ENCODE data around the gene USP46. TPM values are rescaled to one million over a fixed set of nuclear protein-coding genes. Genes with fewer than 3 reads are reported as not detected.

The USP46 gene
- total and polyA plus RNA-seq, 2 of the 8 experiments (the other 6 are each of a cell fraction or from before 2014, with no cell fraction given), result 10.6 to 62.4 TPM

GRCh38 chr4:52586069-52586468 lies 73.0 kb downstream of the USP46 start:
- no peak overlapping the region for H3K23ac ChIP-seq (ENCODE audit: insufficient read length)
- no peaks in the 10 kb centered on the region for H3K79me2 ChIP-seq (ENCODE audit: control insufficient read depth in 1 of 2, insufficient read depth in 2 of 2, low read length in 2 of 2)
- H3K18ac ChIP-seq (ENCODE audit: extremely low read depth, low read length), result no peak overlapping the region
- no peak overlapping the region for H3K4me2 ChIP-seq (ENCODE audit: insufficient read depth in 1 of 2, low read depth in 2 of 2, low read length in 2 of 2)
- no peak overlapping the region for H2AK5ac ChIP-seq (ENCODE audit: low read depth, low read length)
- H2BK20ac ChIP-seq (ENCODE audit: low read length), result no peak overlapping the region
- peak; percentile 69 for FAIRE-seq
- ChIA-PET POLR2A (ENCODE audit: partially characterized antibody) (no interaction called here), CTCF (ENCODE audit: partially characterized antibody) (interaction anchor here (0.8 to 6.6 kb wide), 6 partner anchors 12 to 397 kb away, joined by 3 to 54 read pairs (median 4); no protein-coding TSS in a partner anchor)
- no peaks in the 10 kb centered on the region for H3K4me1 ChIP-seq (replicated peaks in 1 of 4; ENCODE audit: control insufficient read depth in 3 of 4, insufficient read depth in 4 of 4, low read length in 3 of 4)
- no peaks in the 10 kb centered on the region for H3K36me3 ChIP-seq (ENCODE audit: control insufficient read depth in 2 of 4, insufficient read depth in 4 of 4, low read length in 3 of 4)
- H2BK15ac ChIP-seq (ENCODE audit: low read length), result no peak overlapping the region
- no peak overlapping the region for H2BK120ac ChIP-seq (replicated peaks; ENCODE audit: low read depth, low read length)
- H3K4me3 ChIP-seq (ENCODE audit: extremely low read depth in 1 of 4, insufficient read depth in 2 of 4, low read depth in 3 of 4, low read length in 4 of 4), result no peak overlapping the region
- H2AFZ ChIP-seq (ENCODE audit: low read length), result no peak overlapping the region
- H3K79me1 ChIP-seq (ENCODE audit: low read depth, low read length), result no peaks in the 10 kb centered on the region
- no peak overlapping the region for H2BK12ac ChIP-seq (ENCODE audit: low read depth, low read length)
- no peak overlapping the region for H3K14ac ChIP-seq (ENCODE audit: insufficient read length)
- no peak overlapping the region for H2BK5ac ChIP-seq (ENCODE audit: low read depth, low read length)
- H3K27ac ChIP-seq (ENCODE audit: low read depth, low read length), result no peak overlapping the region
- H3K9me3 ChIP-seq (ENCODE audit: insufficient read depth in 2 of 2, low read depth in 1 of 2, low read length in 1 of 2), result no peaks in the 10 kb centered on the region
- no peak overlapping the region for H3K9ac ChIP-seq (replicated peaks in 1 of 4; ENCODE audit: extremely low read depth in 1 of 4, low read depth in 3 of 4, low read length in 3 of 4)
- H3K27me3 ChIP-seq (replicated peaks in 1 of 4; ENCODE audit: control insufficient read depth in 3 of 4, extremely low read depth in 1 of 4, insufficient read depth in 3 of 4, low read length in 3 of 4), result no peaks in the 10 kb centered on the region
- H4K8ac ChIP-seq (ENCODE audit: extremely low read depth, insufficient read depth, low read length), result no peak overlapping the region
- WGBS, 2 experiments (ENCODE audit: extremely low coverage in 1 of 2, insufficient coverage in 1 of 2, insufficient read length in 1 of 2, insufficient replicate concordance in 2 of 2, low coverage in 1 of 2, low lambda C conversion rate in 2 of 2, missing lambda C conversion rate in 1 of 2), result 75% methylated on average over 3 of the region's 3 CpGs; no CpG with 5 or more reads in 1 of the 2 experiments
- no peak overlapping the region for H3K56ac ChIP-seq (replicated peaks; ENCODE audit: insufficient read length, low read depth, low read length)
- no peak for DNase-seq (ENCODE audit: low read depth in 1 of 2, low spot score in 2 of 2)
- H3K4ac ChIP-seq (replicated peaks; ENCODE audit: insufficient read length, low read depth, low read length), result no peak overlapping the region
- no peaks in the 10 kb centered on the region for H4K20me1 ChIP-seq (replicated peaks in 1 of 2; ENCODE audit: control insufficient read depth in 1 of 2, insufficient read depth in 2 of 2, low read length in 2 of 2)
- H3K23me2 ChIP-seq (ENCODE audit: low read depth, low read length), result no peaks in the 10 kb centered on the region
- H4K5ac ChIP-seq (ENCODE audit: insufficient read length, low read depth, low read length), result no peak overlapping the region
- TF ChIP-seq SAP30 (IDR thresholded peaks at IDR 0.05; ENCODE audit: insufficient read depth, insufficient replicate concordance, low read length), result no peak
- TF ChIP-seq CTBP2 (IDR thresholded peaks at IDR 0.05; ENCODE audit: borderline replicate concordance, insufficient read depth, insufficient read length, low read length), result no peak
- TF ChIP-seq BACH1 (IDR thresholded peaks at IDR 0.05; ENCODE audit: low read length), result no peak
- no peak for TF ChIP-seq KDM1A (IDR thresholded peaks at IDR 0.05; ENCODE audit: borderline replicate concordance, low read length)
- TF ChIP-seq POLR2AphosphoS5 (IDR thresholded peaks at IDR 0.05; ENCODE audit: low read depth, low read length), result no peak
- TF ChIP-seq SP4 (IDR thresholded peaks at IDR 0.05; ENCODE audit: low read length), result no peak
- TF ChIP-seq JUND (IDR thresholded peaks at IDR 0.05; ENCODE audit: low read length), result no peak
- TF ChIP-seq RXRA (IDR thresholded peaks at IDR 0.05; ENCODE audit: insufficient read depth, low read depth, low read length), result no peak
- no peak overlapping the region for H4K91ac ChIP-seq (replicated peaks; ENCODE audit: insufficient read length, low read length)
